Measurements from ENCODE around the gene BAG5.
"Not testable (repeated sequence)": the region's sequence is repeated elsewhere in the genome, so short reads cannot be mapped to it uniquely, and the experiment has no call there.

BAG5 gene

GRCh38 chr14:103522649-103523574 is 39.5 kb downstream of the BAG5 start, which contains the start of gene CKB:
CKB (minus strand) TSS chr14:103522830; CDS start chr14:103522493, 337 bp downstream.
- DNase-seq (ENCODE audit: low read depth in 2 of 2) = no peak

DNA sequence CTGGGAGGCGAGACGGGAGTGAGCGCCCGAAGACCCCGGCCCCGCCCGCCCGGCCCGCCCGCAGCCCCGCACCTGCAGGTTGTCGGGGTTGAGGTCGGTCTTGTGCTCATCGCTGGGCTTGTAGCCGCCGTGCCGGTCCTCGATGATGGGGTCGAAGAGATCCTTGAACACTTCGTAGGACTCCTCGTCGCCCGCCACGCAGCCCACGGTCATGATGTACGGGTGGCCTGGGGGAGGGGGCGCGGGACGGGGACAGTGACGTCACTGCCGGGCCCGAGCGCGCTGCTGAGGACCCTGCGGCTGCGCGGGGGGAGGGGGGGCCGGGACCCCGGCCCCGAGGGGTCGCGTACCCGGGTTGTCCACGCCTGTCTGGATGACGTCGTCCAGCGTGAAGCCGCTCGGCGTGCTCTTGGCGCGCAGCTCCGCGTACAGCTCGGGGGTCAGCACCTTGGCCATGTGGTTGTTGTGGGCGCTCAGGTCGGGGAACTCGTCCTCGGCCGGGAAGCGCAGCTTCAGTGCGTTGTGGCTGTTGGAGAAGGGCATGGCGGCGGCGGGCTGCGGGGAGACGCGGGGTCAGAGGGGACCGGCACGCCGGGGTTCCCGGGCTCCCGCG is 40.4 kb downstream of the BAG5 start:
- no peak for DNase-seq (ENCODE audit: low read depth in 2 of 2)

- no peak for DNase-seq (ENCODE audit: low read depth in 2 of 2)
Measured at GRCh38 chr14:103521438-103521950, 41.0 kb downstream of the BAG5 start.

DNA sequence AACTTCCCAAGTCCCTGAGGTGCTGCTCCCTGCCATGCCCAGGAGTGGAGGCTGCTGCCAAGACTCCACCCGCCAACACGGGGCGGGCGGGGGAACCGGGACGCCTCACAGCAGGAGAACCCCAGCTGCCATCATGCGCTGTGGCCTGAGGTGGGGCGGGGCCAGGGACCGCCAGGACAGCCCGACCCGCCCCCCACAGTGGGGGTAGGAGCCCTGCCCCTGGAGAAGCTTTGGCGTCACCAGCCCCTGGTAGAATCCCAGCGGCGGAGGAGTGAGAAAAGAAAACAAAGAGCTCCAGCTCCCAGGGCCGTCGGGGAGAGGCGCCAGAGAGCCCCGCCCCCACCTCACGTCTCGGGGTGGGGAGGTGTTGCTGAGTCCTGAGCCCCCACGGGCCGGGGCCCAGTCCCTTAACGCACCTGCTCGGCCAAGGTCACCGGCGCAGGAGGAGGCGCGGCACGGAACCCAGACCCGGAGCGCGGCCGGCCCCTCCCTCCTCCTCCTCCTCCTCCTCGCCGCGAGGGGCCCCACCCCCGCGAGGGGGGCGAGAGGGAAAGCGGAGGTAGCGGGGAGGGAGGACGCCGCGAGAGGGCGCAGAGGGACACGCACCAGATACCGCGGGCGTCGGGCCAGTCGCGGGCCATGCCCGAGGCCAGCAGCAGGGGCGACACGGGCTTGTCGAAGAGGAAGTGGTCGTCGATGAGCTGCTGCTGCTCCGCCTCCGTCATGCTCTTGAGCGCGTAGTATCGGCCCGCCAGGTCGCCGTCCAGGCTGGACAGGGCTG is 41.6 kb downstream of the BAG5 start:
- DNase-seq (ENCODE audit: low read depth in 2 of 2) = peak in 1 of 2 experiments; percentile 26

GRCh38 chr14:103520269-103520656 is 42.2 kb downstream of the BAG5 start:
- no peak for DNase-seq (ENCODE audit: low read depth in 2 of 2)

- DNase-seq (ENCODE audit: low read depth in 2 of 2) = no peak
Measured at GRCh38 chr14:103519837-103520212, 42.6 kb downstream of the BAG5 start.

DNA sequence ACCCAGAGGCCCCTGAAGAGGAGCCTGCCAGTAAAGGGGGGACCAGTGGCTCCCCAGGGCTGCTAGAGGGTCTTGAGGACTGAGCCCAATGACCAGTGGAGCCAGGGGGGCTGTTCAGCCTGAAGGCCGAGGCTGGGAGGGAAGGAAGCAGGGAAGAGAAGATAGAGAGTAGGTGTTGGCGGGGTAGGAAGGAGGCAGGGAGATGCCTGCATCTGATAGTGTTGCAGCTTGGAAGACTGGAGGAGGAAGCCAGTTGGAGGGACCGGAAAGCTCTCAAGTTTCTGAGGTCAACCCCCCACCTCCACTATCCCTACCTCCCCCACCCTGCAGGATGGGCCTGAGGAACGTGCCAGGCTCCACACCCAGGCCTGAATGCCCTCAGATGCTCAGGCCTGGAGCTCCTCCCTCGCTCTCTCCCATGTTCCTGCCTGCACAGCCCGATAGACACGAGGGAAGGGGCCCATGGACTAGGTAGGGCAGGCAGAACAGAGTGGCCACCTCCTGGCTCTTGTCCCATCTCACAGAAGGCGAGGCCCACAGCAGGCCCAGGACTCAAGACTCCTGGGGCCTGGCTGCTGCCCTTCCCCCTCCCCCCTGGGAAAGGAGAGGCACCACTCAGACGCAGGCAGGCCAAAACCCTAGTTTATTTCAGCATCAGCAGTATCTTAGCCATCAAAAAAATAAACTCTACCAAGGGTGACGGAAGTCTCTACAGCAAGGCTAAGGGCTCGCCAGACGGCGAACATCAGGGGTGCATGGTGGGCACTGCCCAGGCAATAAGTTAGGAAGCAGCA is 43.2 kb downstream of the BAG5 start:
- DNase-seq (ENCODE audit: low read depth in 2 of 2) = no peak

- no peak for DNase-seq (ENCODE audit: low read depth in 2 of 2)
Measured at GRCh38 chr14:103518422-103519042, 43.9 kb downstream of the BAG5 start.

DNA sequence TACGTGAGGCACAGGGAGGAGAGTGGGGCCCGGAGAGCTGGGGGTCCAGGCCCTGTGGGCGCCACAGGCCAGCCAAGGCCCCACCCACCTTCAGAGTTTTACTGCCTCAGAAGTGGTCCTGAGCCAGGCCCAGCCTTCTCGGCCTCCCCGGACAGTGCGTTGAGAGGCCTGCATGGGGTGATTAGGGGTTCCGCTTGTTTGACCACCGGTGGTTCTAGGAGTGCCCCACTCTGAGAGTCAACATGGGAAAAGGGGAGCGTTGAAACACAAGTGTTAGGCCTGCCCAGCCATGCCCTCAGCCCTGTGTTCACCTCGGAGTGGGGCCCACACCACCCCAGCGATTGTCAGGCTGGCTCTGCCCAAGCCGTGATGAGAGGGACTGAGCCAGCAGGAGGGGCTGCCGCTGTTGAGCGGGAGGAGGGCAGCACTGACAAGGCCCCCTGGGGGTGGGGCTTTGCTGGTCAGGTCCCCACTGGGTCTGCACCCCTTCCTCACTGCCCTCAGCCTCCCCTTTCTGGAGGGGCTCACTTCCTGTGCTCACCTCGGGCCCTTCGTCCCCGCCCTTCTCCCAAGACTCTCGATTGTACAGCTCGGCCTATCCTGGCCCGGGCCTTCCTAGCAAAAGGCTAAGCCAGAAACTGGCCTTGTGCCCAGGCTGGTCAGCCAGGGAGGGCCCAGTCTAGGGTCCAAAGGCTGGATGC is 44.6 kb downstream of the BAG5 start:
- no peak for DNase-seq (ENCODE audit: low read depth in 2 of 2)

DNA sequence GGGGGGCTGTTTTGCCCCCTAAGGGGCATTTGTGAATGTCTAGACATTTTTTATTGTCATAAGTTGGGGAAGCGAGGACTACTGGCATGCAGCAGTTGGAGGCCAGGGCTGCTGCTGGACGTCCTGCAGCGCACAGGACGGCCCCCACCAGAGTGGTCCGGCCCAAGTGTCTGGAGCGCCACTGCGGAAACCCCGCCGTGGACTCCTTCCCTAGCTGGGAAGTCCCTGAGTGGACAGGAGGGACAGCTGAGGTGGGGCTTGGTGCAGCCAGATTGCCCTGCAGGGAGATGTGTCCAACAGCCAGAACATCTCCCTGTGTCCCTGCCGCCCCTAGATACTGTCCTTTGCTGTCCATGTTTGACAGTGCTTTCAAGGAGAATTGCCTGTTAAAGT is 45.3 kb downstream of the BAG5 start:
- DNase-seq (ENCODE audit: low read depth in 2 of 2) = no peak

GRCh38 chr14:103516426-103517173 is 45.9 kb downstream of the BAG5 start:
- DNase-seq (ENCODE audit: low read depth in 2 of 2) = no peak

GRCh38 chr14:103514596-103515421 is 47.6 kb downstream of the BAG5 start:
- DNase-seq (ENCODE audit: low read depth in 2 of 2) = no peak

GRCh38 chr14:103512701-103513611 is 49.5 kb downstream of the BAG5 start:
- no peak for DNase-seq (ENCODE audit: low read depth in 2 of 2)

DNA sequence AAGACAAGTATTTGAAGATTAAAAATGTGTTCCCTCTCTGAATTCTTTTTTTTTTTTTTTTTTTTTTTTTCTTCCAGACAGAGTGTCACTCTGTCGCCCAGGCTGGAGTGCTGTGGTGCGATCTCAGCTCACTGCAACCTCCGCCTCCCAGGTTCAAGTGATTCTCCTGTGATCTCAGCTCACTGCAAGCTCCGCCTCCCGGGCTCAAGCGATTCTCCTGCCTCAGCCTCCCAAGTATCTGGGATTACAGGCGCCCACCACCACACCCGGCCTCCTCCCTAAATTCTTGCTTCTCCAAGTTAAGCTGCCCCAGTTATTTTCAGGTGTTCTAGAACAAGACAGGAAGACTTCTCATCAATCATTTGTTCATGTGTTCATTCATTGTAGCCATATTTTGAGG is 50.3 kb downstream of the BAG5 start:
- not testable (repeated sequence) for DNase-seq (ENCODE audit: low read depth in 2 of 2)

GRCh38 chr14:103510724-103511693 is 51.4 kb downstream of the BAG5 start:
- no peak for DNase-seq (ENCODE audit: low read depth in 2 of 2)
